HG02588 (cell line): ENCODE data around the gene PTPN6.

ENCODE experiments used
- ATAC-seq: cut with Tn5 transposase; IDR thresholded peaks from one replicate; pipeline ENCODE4 v1.9.1; 2021; ENCODE audit warnings: mild to moderate bottlenecking, moderate library complexity; ENCODE audit not compliant: unreplicated experiment

Gene PTPN6

DNA sequence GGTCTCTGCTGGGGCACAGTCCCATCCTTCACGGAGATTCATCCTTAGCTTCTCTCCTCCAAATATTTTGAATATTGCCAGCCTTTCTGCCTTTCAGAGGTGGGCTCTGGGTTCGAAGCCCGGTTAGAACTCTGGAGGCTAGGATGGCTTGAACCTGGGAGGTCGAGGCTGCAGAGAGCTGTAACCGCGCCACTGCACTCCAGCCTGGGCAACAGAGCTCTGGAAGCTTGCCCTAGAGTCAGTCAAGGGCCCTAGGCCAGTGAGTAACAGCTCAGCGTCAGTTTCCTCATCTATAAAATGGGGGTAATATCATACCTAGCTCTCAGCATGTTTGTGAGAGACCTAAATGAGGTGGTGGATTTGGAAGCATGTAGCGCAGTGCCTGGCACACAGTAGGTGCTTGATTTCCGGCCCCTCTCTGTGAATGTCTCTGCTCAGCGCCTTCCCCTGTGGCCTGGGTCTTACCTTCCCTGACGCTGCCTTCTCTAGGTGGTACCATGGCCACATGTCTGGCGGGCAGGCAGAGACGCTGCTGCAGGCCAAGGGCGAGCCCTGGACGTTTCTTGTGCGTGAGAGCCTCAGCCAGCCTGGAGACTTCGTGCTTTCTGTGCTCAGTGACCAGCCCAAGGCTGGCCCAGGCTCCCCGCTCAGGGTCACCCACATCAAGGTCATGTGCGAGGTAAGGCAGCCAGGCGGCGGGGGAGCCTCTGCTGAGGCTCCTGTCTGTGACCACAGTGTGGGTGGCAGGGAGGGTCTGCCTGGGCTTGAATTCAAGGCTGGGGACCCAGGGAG lies 3.4 kb downstream of the PTPN6 start:
- no peak for ATAC-seq

DNA sequence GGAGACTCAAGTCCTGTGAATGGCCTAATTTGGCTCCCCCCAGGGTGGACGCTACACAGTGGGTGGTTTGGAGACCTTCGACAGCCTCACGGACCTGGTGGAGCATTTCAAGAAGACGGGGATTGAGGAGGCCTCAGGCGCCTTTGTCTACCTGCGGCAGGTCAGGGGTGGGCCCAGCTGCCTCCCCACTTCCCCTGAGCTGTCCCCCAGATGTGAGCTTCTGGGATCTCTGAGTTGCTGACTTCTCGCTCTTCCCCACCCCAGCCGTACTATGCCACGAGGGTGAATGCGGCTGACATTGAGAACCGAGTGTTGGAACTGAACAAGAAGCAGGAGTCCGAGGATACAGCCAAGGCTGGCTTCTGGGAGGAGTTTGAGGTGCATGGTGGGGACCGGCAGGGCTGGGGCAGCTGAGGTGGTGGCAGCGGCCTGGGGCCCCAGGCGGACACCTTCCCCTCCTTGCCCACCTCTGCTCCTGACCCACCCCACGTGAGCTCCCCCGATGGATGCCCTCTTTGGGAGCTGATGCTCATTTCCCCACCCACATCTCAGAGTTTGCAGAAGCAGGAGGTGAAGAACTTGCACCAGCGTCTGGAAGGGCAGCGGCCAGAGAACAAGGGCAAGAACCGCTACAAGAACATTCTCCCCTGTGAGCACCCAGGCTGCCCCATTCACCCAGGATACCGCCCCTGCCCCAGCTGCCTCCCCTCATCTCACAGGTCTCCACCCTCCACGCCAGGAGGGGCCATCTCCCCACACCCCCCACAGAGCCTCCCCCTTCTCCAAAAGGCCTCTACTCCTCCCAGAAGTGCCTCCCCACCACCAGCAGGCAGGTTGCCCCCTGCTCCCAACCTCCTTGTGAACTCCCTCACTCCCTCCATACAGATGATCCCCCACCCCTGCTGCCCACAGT lies 4.2 kb downstream of the PTPN6 start:
- no peak for ATAC-seq

DNA sequence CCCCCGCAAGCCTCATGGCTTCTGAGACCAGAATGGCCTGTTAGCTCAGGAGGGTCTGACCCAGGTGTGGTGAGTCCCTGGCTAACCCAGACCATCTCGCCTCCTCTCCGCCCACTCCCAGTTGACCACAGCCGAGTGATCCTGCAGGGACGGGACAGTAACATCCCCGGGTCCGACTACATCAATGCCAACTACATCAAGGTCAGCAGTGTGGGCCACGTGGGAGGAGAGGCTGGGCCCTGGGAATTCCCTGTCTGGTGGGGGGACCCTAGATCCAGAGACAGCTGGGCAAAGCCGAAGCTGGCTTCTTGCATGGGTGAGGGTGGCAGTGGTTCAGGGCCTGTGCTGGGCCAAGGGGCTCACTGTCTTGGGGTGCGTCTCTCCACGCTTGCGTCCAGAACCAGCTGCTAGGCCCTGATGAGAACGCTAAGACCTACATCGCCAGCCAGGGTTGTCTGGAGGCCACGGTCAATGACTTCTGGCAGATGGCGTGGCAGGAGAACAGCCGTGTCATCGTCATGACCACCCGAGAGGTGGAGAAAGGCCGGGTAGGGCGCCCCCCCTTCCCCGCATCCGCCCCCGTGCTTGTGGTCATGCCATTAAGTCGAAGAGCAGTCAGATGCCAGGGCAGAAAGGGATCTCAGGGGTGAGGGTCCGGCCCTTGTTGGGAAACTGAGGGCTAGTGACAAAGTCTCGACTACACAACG lies 5.0 kb downstream of the PTPN6 start:
- no peak for ATAC-seq

DNA sequence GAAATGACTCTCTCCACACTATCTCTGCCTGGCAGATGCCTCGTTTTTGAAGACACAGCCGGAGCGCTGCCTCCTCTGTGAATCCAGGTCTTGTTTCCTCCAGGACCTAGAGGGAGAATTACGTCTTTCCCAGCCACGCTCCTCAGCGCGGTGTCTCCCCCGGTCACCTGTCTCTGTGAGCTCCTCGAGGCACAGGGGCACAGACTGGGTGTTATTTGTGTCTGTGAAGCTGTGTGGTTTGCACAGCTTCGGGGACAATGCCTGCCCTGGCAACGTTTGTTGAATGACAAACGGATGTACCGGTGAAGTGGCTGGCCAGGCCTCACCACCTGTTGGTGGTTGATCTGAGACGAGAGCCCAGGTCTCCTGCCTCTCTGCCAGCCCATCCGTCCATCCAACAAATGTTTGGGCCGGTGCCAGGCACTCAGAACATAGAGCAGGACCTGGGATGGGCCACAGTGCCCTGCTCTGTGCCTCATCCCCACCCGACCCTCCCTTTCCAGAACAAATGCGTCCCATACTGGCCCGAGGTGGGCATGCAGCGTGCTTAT lies 6.1 kb downstream of the PTPN6 start:
- ATAC-seq: no peak

DNA sequence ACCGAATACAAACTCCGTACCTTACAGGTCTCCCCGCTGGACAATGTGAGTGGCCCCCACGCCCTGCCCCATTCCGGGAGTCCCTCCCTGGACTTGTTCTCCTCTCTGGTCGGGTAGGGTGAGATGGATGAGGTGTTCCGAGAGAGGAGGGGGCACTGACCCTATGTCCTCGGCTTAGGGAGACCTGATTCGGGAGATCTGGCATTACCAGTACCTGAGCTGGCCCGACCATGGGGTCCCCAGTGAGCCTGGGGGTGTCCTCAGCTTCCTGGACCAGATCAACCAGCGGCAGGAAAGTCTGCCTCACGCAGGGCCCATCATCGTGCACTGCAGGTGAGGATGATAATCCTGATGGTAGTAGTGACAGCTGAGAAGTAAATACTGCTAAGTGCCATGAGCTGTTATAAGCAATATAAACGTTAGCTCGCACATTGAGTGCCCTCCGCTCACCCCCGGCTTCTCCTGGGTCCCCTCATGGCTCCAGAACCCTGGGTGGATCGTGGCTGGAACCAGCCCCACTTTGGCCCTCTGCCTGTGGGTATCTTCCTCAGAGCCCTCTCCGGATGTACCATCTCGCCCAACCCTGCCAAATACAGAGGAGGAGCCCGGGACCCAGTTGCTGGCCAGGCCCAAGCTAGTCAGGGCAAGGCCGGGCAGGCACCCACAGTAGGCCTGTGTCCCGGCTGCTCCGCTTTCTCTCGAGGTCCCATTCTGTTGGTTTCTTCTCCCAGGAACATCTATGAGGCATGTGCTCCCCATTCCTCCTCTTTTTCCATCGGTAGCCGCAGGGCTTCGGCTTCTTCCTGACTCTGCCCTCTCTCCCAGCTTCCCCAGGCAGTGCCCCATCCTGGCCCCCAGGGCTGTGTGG lies 6.8 kb downstream of the PTPN6 start:
- no peak for ATAC-seq

DNA sequence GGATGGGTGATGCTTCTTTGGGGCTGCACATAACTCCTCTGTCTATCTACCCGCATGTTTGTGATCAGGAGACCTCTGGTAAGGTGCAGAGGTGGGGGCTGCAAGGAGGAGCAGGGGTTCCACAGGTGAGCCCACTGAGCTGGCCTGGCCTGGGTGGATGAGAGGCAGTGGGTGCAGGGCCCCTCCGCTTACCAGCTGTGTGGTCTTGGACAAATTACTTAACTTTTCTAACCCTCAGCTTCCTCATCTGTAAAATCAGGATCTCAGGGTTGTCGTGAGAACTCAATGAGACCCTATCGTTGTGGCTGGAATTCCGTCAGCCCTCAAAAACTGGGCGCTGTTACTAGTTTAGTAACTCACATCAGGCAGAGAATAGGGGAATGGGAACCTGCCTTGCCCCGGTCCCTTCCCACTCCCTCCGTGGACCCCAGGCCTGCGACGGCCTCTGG lies 7.5 kb downstream of the PTPN6 start:
- no peak for ATAC-seq

DNA sequence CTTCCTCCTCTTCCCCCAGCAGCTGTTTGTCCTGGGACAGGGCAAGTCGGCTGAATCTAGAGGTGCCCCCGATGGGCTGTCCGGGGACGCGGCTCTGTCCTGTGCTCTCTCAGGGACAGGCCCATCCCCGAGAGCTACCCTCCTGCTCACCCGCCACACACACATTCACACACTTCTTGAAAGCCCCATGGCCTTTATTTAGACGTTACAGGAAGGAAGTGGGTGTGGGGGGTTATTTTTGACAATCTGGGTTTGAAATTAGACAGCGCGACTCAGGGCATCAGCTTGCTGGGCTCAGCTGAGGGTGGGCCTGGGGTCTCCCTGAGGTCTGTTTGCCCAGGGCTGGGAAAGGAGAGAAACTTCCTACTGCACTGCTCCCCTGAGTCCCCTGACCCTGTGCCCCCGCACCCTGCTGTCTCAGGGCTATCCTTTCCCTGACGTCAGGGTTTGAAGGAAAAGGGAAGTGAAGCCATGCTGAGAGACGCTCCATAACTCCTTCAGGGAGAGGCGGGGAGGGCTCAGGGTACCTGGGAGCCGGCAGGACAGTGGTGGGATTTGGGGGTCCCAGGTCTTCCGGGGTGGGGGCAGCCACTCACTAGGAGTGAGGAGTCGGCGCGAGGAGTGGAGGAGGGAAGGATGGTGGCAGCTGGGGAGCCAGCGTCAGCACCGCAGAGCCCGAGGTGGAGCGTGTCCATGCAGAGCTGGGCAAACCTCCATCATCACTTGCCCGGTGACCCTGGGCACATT lies 8.1 kb downstream of the PTPN6 start:
- peak; percentile 43 for ATAC-seq

DNA sequence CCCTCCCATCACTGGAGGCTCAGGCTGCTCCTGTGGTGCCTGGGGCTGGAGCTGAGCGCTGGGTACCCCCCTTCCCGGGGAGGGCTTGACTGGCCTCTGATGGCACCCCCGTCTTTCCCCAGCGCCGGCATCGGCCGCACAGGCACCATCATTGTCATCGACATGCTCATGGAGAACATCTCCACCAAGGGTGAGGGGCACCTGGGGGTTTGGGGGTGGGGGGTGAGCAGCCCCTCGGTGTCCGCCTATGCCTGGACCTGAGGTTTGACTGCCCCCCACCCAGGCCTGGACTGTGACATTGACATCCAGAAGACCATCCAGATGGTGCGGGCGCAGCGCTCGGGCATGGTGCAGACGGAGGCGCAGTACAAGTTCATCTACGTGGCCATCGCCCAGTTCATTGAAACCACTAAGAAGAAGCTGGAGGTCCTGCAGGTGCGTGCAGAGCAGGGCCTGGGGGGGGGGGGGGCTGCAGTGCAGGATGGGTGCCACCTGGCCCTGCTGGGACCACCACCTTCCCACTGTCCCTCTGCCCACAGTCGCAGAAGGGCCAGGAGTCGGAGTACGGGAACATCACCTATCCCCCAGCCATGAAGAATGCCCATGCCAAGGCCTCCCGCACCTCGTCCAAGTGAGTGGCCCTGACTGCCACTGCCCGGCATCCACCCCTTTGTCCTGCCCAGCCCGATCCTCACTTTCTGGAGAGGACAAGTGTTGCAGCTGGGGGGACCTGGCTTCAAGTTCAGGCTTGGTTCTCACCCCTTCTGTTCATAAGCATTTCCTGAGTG lies 8.8 kb downstream of the PTPN6 start:
- ATAC-seq: no peak

DNA sequence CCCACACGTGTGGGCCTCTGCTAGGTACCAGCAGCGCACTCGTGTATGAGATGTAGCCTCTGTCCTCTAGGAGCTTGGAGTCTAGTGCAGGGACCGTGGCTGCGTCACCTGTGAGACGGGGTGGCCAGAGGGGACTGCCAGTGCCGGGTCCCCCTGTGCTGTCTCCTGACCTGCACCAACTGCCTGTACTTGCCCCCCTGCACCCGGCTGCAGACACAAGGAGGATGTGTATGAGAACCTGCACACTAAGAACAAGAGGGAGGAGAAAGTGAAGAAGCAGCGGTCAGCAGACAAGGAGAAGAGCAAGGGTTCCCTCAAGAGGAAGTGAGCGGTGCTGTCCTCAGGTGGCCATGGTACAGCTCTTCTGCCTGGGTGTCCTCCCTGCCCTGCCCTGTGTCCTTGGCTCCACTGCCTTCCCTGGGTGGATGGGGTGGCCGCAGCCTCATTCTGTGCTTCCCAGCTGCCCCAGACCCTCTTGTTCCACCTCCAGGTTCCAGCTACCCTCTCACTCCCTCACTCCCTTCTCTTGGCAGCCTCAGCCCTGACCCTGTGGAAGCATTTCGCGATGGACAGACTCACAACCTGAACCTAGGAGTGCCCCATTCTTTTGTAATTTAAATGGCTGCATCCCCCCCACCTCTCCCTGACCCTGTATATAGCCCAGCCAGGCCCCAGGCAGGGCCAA lies 9.6 kb downstream of the PTPN6 start:
- ATAC-seq: no peak

DNA sequence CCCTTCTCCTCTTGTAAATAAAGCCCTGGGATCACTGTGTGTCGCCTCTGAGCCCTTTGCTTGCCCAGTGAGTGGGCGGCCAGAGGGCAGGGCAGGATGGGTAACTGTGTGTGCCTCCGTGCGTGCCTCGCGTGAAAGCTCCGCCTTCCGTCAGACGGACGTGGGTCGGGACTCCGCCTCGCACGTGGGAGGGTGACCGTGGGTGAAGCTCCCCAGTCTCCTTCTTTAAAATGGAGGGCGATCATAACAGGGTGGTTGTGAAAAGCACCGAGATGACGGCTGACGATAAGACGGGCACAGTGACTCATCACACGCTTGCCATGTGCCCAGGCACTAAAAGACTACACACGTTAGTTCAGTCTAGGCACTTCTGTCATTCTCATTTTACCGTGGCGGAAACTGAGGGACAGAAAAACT lies 10.1 kb downstream of the PTPN6 start:
- ATAC-seq: no peak

DNA sequence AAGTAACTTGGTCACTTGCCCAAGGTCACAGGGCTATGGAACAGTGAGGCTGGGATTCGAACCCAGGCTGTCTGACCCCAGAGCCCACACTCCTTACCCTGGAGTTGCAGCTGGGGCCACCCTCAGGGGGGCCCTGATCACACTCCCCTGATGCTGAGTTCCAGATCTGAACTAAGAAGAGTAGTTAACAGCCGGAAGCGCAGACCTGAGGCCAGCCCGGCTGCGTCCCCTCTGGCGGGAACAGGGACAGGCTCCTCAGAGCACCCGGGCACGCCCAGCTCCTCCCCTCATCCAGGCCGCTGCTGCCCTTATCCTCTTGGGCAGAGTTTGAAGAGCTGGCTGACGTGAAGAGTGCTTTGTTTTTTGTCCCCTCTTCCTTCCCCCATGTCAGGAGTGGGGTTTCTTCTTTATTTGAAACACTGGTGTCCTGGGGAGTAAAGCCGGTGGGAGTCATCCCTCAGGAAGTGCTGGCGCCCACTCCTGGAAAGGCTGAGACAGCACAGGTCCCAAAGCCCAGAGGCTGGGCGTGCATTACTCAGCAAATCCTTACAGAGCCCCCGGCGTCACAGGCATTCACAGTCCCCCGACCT lies 10.6 kb downstream of the PTPN6 start:
- ATAC-seq: no peak

DNA sequence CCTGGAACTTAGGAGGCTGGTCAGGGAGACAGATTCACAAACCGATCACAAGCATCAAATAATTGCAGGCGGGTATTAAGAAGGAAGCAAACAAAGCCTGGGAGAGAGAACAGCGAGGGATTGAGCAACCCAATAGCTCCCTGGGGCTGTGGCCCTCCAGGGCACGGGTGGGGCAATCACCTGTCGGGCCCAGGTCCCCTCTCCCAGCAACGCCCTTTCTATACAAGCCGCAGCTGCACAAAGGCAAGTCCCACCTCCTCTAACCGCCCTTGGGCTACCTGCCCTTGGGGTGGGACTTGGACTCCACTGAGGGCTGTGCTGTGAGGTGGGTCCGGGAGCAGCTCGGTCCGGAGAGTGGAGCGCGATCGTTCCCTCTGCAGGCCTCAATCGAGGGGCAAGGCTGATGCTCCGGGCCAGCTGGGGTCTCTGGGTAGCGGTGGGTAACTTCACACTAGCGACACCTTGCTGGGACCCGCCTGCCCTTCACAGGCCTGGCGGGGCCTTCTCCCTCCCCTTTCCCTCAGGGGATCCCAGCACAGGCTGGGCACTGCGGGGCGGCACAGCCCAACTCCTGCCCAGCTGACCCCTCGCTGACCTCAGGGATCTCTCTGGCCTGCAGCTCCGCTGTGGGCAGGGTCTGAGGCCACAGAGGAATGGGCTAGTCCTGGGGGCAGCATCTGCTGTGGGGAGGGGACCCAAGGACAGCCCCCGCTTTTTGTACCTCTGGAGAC lies 11.3 kb downstream of the PTPN6 start:
- no peak for ATAC-seq

DNA sequence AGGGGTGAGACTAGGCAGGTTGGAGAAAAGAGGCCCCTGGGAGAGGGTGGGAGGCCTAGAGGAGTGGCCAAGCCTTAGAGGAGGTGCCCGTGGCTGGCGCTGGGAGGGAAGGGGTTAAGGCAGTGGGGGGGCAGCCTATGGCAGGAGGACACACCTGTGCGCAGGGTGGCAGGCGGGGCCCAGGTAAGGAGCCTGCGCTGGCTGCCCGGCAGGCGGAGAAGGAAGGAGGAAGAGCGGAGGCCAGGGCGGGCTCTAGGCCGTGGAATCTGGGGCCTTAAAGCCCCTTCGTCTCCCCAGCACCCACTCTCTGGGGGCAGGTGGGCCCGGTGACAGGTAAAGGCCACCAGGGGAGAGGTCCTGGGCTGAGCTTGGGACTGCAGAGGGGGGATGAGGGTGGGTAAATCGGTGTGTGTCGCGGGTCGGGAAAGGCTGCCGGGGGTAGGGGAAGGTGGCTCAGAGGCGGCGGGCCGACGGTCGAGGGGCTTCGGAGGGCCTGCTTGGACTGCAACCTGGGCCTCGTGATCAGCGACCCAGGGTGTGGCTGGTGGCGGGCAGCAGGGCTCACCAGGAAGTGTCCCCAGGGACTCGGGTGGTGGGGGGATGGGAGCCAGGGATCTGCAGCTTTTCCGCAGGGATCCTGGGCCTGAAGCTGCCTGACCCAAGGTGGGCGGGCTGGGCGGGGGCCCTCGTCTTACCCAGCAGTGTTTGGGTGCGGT lies 12.0 kb downstream of the PTPN6 start:
- no peak for ATAC-seq

DNA sequence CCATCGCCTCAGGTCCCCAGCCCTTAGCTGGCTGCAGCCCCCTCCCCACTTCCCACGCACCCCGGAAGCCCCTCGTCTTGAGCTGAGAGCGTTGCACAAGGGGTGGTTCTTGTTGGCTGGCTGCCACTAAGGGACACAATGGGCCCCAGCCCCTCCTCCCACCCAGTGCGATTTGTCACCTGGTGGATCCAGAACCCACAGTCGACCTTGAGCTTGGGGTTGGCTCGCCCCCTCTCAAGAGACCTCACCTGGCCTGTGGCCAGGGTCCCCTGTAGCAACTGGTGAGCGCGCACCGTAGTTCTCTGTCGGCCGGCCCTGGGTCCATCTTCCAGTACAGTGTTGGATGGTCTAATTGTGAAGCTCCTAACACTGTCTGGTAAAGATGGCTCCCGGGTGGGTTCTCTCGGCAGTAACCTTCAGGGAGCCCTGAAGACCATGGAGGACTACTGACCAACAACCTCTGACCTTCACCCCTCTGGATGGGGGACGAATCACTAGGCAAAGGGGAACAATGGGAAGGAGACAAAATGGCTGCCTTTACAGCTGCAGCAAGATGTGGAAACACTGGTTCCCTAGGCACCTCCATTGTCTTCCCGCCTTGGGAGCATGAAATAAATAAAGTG lies 12.7 kb downstream of the PTPN6 start:
- ATAC-seq: no peak

DNA sequence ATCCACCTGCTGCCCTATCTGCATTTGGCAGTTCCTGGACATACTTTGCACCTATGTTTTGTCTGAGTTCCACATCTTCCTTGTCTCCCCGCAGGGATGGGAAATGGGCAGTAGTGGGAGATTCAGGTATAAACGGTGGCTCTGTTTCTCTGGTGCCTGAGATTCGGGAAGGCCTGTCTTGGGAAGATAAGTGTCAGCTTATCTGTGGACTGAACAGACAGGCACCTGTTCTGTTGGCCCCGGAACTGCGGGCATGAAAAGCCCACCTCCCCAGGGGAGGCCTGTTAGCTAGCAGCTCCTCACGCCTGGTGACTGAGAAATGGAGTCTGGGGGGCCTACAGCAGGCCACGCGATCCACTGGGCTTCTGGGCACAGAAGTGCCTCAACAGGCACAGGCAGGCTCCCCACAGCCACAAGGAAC lies 13.5 kb downstream of the PTPN6 start:
- ATAC-seq: no peak
